Suprapubic skin (tissue), 4 donors: ENCODE results near the gene CYBA. TPM values are rescaled to one million over a fixed set of nuclear protein-coding genes. Genes with fewer than 3 reads are reported as not detected.

Experiments
- DNase-seq, 2 donors: peaks; one replicate each; pipeline ENCODE4 v3.0.0-alpha.2; 2019; ENCODE audit warnings: low spot score in 2 of 2
- H3K27ac ChIP-seq: fragments of 200-600 bp; sonication (generic); one replicate; pipeline ENCODE4 v1.5.1; 2019
- H3K27me3 ChIP-seq: fragments of 200-600 bp; sonication (generic); one replicate; pipeline ENCODE4 v1.5.1; 2019
- H3K36me3 ChIP-seq: fragments of 200-600 bp; sonication (generic); one replicate; pipeline ENCODE4 v1.5.1; 2019
- H3K4me1 ChIP-seq: fragments of 200-600 bp; sonication (generic); one replicate; pipeline ENCODE4 v1.5.1; 2019
- H3K4me3 ChIP-seq: fragments of 200-600 bp; sonication (generic); one replicate; pipeline ENCODE4 v1.5.1; 2019; ENCODE audit warnings: mild to moderate bottlenecking
- H3K9me3 ChIP-seq: fragments of 200-600 bp; sonication (generic); one replicate; pipeline ENCODE4 v1.5.1; 2019
- EP300 ChIP-seq: sonication (generic); formaldehyde crosslinking; IDR thresholded peaks from one replicate; pipeline ENCODE4 v1.6.1; 2017; ENCODE audit warnings: antibody characterized with exemption
- POLR2A ChIP-seq, 2 donors: fragments of 450-650 bp; IDR thresholded peaks; one replicate each; pipeline ENCODE4 v1.6.1; 2017; ENCODE audit warnings: antibody characterized with exemption in 2 of 2, mild to moderate bottlenecking in 2 of 2, moderate library complexity in 2 of 2
- POLR2AphosphoS5 ChIP-seq, 3 donors: sonication (generic); formaldehyde crosslinking; IDR thresholded peaks; one replicate each; pipeline ENCODE4 v1.6.1; 2017; ENCODE audit warnings: antibody characterized with exemption in 3 of 3
- WGBS: methylation state at CpG from one replicate; pipeline ENCODE4 v1.1.5; 2018; 5-methylcytosine and 5-hydroxymethylcytosine counted together
- total RNA-seq, 4 donors: library from RNA; depleted of rRNA; stranded (reverse); fragments of >200 nt; gene quantifications; one replicate each; pipeline ENCODE4 v1.1.0, GENCODE V29; 2016
- TF ChIP-seq, protein P1 (sequence below), 2 donors: fragments of 200-600 bp in 1 of 2; fragments of 450-650 bp in 1 of 2; sonication (generic) in 1 of 2; IDR thresholded peaks; one replicate each; pipeline ENCODE4 v1.5.1; 2016 to 2019; ENCODE audit warnings: antibody characterized with exemption in 2 of 2, mild to moderate bottlenecking in 1 of 2, moderate library complexity in 1 of 2

CYBA gene
- total RNA-seq, 4 donors from 2014 or later = 22.4 to 39.1 (median 29.7) TPM

GRCh38 chr16:88639231-88640038 is 11.4 kb downstream of the CYBA start:
- TF ChIP-seq, protein P1, sequence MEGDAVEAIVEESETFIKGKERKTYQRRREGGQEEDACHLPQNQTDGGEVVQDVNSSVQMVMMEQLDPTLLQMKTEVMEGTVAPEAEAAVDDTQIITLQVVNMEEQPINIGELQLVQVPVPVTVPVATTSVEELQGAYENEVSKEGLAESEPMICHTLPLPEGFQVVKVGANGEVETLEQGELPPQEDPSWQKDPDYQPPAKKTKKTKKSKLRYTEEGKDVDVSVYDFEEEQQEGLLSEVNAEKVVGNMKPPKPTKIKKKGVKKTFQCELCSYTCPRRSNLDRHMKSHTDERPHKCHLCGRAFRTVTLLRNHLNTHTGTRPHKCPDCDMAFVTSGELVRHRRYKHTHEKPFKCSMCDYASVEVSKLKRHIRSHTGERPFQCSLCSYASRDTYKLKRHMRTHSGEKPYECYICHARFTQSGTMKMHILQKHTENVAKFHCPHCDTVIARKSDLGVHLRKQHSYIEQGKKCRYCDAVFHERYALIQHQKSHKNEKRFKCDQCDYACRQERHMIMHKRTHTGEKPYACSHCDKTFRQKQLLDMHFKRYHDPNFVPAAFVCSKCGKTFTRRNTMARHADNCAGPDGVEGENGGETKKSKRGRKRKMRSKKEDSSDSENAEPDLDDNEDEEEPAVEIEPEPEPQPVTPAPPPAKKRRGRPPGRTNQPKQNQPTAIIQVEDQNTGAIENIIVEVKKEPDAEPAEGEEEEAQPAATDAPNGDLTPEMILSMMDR (IDR thresholded peaks at IDR 0.05) = no peak
- TF ChIP-seq POLR2A (IDR thresholded peaks at IDR 0.05) = no peak
- no peak for TF ChIP-seq POLR2AphosphoS5 (IDR thresholded peaks at IDR 0.05)
- TF ChIP-seq EP300 = no peak
- H3K36me3 ChIP-seq = peaks cover 6% of the 10 kb centered on the region
- 7% methylated on average over 5 of the region's 45 CpGs for WGBS
- no peak overlapping the region for H3K4me3 ChIP-seq
- no peak for DNase-seq
- peaks cover 71% of the 10 kb centered on the region for H3K27me3 ChIP-seq
- H3K9me3 ChIP-seq = no peaks in the 10 kb centered on the region
- H3K27ac ChIP-seq = no peak overlapping the region
- peaks cover 16% of the 10 kb centered on the region for H3K4me1 ChIP-seq

- Histone ChIP-seq H3K4me3 (no peak within 1 kb of the TSS), H3K27me3 (peaks cover 78% of the 10 kb centered on the region), H3K36me3 (peaks cover 6% of the 10 kb centered on the region), H3K9me3 (no peaks in the 10 kb centered on the region), H3K4me1 (peaks cover 24% of the 10 kb centered on the region), H3K27ac (no peak within 1 kb of the TSS)
- no peak for DNase-seq
- 36% methylated on average over 11 of the region's 27 CpGs for WGBS
- TF ChIP-seq EP300 (no peak), POLR2A (IDR thresholded peaks at IDR 0.05) (no peak), POLR2AphosphoS5 (IDR thresholded peaks at IDR 0.05) (no peak)
- TF ChIP-seq, protein P1 (IDR thresholded peaks at IDR 0.05) = no peak
Measured at GRCh38 chr16:88638323-88639230, 12.3 kb downstream of the CYBA start, which contains the start of gene IL17C. Gene IL17C, plus strand, starts transcription at chr16:88638572. Its CDS starts 70 bp downstream, at chr16:88638642.

DNA sequence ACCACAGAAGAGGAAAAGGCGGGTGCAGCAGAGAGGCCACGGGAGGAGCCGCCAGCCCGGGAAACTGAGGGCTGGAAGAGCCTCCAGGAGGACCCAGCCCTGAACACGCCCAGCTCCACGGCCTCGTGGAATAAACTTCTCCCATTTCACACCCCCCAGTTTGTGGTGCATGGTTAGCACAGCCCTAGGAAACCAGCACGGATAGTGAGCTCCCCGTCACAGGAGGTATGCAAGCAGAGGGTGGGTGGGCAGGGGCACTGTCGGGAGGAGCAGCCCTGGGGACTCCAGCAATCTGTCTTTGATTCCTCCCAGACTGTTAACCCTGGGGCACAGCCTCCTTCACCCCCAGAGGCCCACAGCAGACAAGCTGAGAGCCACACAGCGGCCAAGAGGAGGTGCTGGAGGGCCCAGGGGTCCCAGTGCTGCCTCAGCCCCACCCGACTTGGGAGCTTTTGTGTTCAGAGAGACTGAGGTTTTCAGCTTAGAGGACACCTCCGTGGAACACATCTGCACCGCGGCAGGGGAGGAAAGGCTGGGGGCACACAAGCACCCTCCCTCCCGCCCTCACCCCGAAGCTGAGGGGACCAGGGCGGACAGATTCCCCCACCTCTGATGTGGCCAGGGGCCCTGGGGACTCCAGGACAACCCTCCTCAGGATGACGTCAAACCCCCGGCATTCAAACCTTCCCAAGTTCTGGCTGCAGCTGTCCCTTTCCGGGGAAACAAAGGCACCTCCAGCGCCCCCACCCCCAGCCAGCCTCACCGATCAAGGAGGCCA is 14.2 kb downstream of the CYBA start:
- peaks cover 73% of the 10 kb centered on the region for H3K27me3 ChIP-seq
- DNase-seq = no peak
- H3K36me3 ChIP-seq = peaks cover 14% of the 10 kb centered on the region
- no peaks in the 10 kb centered on the region for H3K9me3 ChIP-seq
- no peak overlapping the region for H3K27ac ChIP-seq
- H3K4me1 ChIP-seq = peaks cover 18% of the 10 kb centered on the region
- no peak overlapping the region for H3K4me3 ChIP-seq
- TF ChIP-seq EP300 = no peak
- 71% methylated on average over 10 of the region's 23 CpGs for WGBS

GRCh38 chr16:88635671-88636319 is 15.1 kb downstream of the CYBA start:
- no peak for DNase-seq
- peaks cover 70% of the 10 kb centered on the region for H3K27me3 ChIP-seq
- no peak overlapping the region for H3K27ac ChIP-seq
- TF ChIP-seq POLR2AphosphoS5 (IDR thresholded peaks at IDR 0.05) (no peak), EP300 (no peak), POLR2A (IDR thresholded peaks at IDR 0.05) (no peak)
- TF ChIP-seq, protein P1 (IDR thresholded peaks at IDR 0.05) = no peak
- WGBS = 81% methylated on average over 15 of the region's 17 CpGs
- H3K9me3 ChIP-seq = no peaks in the 10 kb centered on the region
- peaks cover 18% of the 10 kb centered on the region for H3K4me1 ChIP-seq
- H3K4me3 ChIP-seq = no peak overlapping the region
- peaks cover 23% of the 10 kb centered on the region for H3K36me3 ChIP-seq
